Activated naive CD4-positive, alpha-beta T cell treated with anti-CD3 and anti-CD28 coated beads for 36 hours (primary cell): ENCODE data around the gene CEP104. TPM values are rescaled to one million over a fixed set of nuclear protein-coding genes. Genes with fewer than 3 reads are reported as not detected.

ENCODE experiments used
- CTCF ChIA-PET: fragments of 350-600 bp; sonication (Branson Sonifier 250); formaldehyde crosslinking; loops from one replicate; lab custom pipeline; 2021; ENCODE audit warnings: antibody characterized with exemption; lab: Charles Lee
- DNase-seq: peaks from one replicate; pipeline ENCODE4 v3.0.0-alpha.2; 2020
- H3K27ac Mint-ChIP-seq: one replicate; pipeline ENCODE4 v1.8.0; 2021; ENCODE audit warnings: mild to moderate bottlenecking, mixed read lengths
- H3K27me3 Mint-ChIP-seq: one replicate; pipeline ENCODE4 v1.8.0; 2021; ENCODE audit warnings: low read depth, mixed read lengths
- H3K36me3 Mint-ChIP-seq: one replicate; pipeline ENCODE4 v1.8.0; 2021; ENCODE audit warnings: low read depth, mixed read lengths
- H3K4me1 Mint-ChIP-seq: one replicate; pipeline ENCODE4 v1.8.0; 2021; ENCODE audit warnings: low read depth, mixed read lengths
- H3K4me3 Mint-ChIP-seq: one replicate; pipeline ENCODE4 v1.8.0; 2021; ENCODE audit warnings: mild to moderate bottlenecking, moderate library complexity, mixed read lengths
- H3K9me3 Mint-ChIP-seq: one replicate; pipeline ENCODE4 v1.8.0; 2021; ENCODE audit warnings: mixed read lengths
- intact Hi-C: fragments of 100-400 bp; cut with micrococcal nuclease; formaldehyde crosslinking; loops from one replicate; pipeline ENCODE4 v1.15.1; 2023
- total RNA-seq, 2 experiments: library from RNA; stranded (reverse); gene quantifications; one replicate each; pipeline ENCODE4 v1.2.3, GENCODE V29; 2021

CEP104 gene
- total RNA-seq, 2 experiments from 2014 or later, result 25.4 to 27.3 TPM

- Mint-ChIP-seq H3K4me1 (no peaks in the 10 kb centered on the region), H3K9me3 (peaks cover 6% of the 10 kb centered on the region), H3K27ac (no peak overlapping the region), H3K36me3 (peaks cover 34% of the 10 kb centered on the region), H3K4me3 (no peak overlapping the region), H3K27me3 (no peaks in the 10 kb centered on the region)
- DNase-seq, result no peak
- CTCF ChIA-PET, result no interaction called here
- intact Hi-C loops, result no loop called here
Observed at GRCh38 chr1:3876716-3877115, 19.7 kb upstream of the CEP104 start.

GRCh38 chr1:3874736-3875135 lies 17.7 kb upstream of the CEP104 start:
- Mint-ChIP-seq H3K9me3 (peaks cover 6% of the 10 kb centered on the region), H3K27ac (no peak overlapping the region), H3K27me3 (no peaks in the 10 kb centered on the region), H3K4me3 (no peak overlapping the region), H3K4me1 (no peaks in the 10 kb centered on the region), H3K36me3 (peaks cover 30% of the 10 kb centered on the region)
- no peak for DNase-seq
- CTCF ChIA-PET, result no interaction called here
- intact Hi-C loops, result no loop called here

- Mint-ChIP-seq H3K36me3 (peaks cover 21% of the 10 kb centered on the region), H3K27me3 (no peaks in the 10 kb centered on the region), H3K4me1 (no peaks in the 10 kb centered on the region), H3K4me3 (no peak overlapping the region), H3K9me3 (no peaks in the 10 kb centered on the region), H3K27ac (no peak overlapping the region)
- DNase-seq, result no peak
- CTCF ChIA-PET, result no interaction called here
- intact Hi-C loops, result no loop called here
Observed at GRCh38 chr1:3872546-3872945, 15.5 kb upstream of the CEP104 start.

- Mint-ChIP-seq H3K27ac (no peak overlapping the region), H3K36me3 (peaks cover 24% of the 10 kb centered on the region)
- CTCF ChIA-PET, result no interaction called here
Observed at GRCh38 chr1:3871451-3871805, 14.4 kb upstream of the CEP104 start.

GRCh38 chr1:3869751-3870301 lies 12.8 kb upstream of the CEP104 start:
- CTCF ChIA-PET, result no interaction called here
- H3K27me3 Mint-ChIP-seq, result no peaks in the 10 kb centered on the region
- no peaks in the 10 kb centered on the region for H3K4me1 Mint-ChIP-seq
- intact Hi-C loops, result no loop called here
- no peaks in the 10 kb centered on the region for H3K9me3 Mint-ChIP-seq
- no peak overlapping the region for H3K4me3 Mint-ChIP-seq
- H3K36me3 Mint-ChIP-seq, result peaks cover 16% of the 10 kb centered on the region
- no peak for DNase-seq
- H3K27ac Mint-ChIP-seq, result no peak overlapping the region

More at GRCh38 chr1:3871451-3871805, 14.4 kb upstream of the CEP104 start:
- Mint-ChIP-seq H3K4me1 (no peaks in the 10 kb centered on the region), H3K9me3 (no peaks in the 10 kb centered on the region), H3K27me3 (no peaks in the 10 kb centered on the region), H3K4me3 (no peak overlapping the region)
- DNase-seq, result no peak
- intact Hi-C loops, result no loop called here

- H3K27me3 Mint-ChIP-seq, result no peaks in the 10 kb centered on the region
Observed at GRCh38 chr1:3868464-3869006, 11.5 kb upstream of the CEP104 start.

GRCh38 chr1:3865606-3866160 lies 8.7 kb upstream of the CEP104 start:
- no peak for DNase-seq
- Mint-ChIP-seq H3K4me3 (no peak overlapping the region), H3K27ac (no peak overlapping the region), H3K36me3 (peaks cover 14% of the 10 kb centered on the region), H3K4me1 (no peaks in the 10 kb centered on the region), H3K27me3 (no peaks in the 10 kb centered on the region), H3K9me3 (no peaks in the 10 kb centered on the region)
- CTCF ChIA-PET, result no interaction called here
- intact Hi-C loops, result no loop called here

More at GRCh38 chr1:3868464-3869006, 11.5 kb upstream of the CEP104 start:
- no peak for DNase-seq
- Mint-ChIP-seq H3K4me1 (no peaks in the 10 kb centered on the region), H3K4me3 (no peak overlapping the region), H3K9me3 (no peaks in the 10 kb centered on the region), H3K36me3 (peaks cover 13% of the 10 kb centered on the region), H3K27ac (no peak overlapping the region)
- intact Hi-C loops, result no loop called here
- CTCF ChIA-PET, result no interaction called here

- H3K27me3 Mint-ChIP-seq, result no peaks in the 10 kb centered on the region
- no peak overlapping the region for H3K27ac Mint-ChIP-seq
- peaks cover 15% of the 10 kb centered on the region for H3K36me3 Mint-ChIP-seq
- no peaks in the 10 kb centered on the region for H3K9me3 Mint-ChIP-seq
- CTCF ChIA-PET, result no interaction called here
- intact Hi-C loops, result no loop called here
- H3K4me3 Mint-ChIP-seq, result no peak overlapping the region
- DNase-seq, result no peak
- H3K4me1 Mint-ChIP-seq, result no peaks in the 10 kb centered on the region
Observed at GRCh38 chr1:3864884-3865283, 7.9 kb upstream of the CEP104 start.

GRCh38 chr1:3863231-3863935 lies 6.4 kb upstream of the CEP104 start:
- Mint-ChIP-seq H3K36me3 (peaks cover 10% of the 10 kb centered on the region), H3K4me3 (no peak overlapping the region), H3K27me3 (no peaks in the 10 kb centered on the region), H3K27ac (no peak overlapping the region), H3K9me3 (no peaks in the 10 kb centered on the region), H3K4me1 (peaks cover 7% of the 10 kb centered on the region)
- CTCF ChIA-PET, result no interaction called here
- intact Hi-C loops, result no loop called here
- no peak for DNase-seq

GRCh38 chr1:3858231-3858981 lies 1.4 kb upstream of the CEP104 start:
- no peaks in the 10 kb centered on the region for H3K9me3 Mint-ChIP-seq
- CTCF ChIA-PET, result interaction anchor here (0.5 to 1.5 kb wide), 5 partner anchors 12 to 52 kb away, joined by 3 to 7 read pairs (median 5); partner anchors contain the start of gene C1orf174
- peaks cover 29% of the 10 kb centered on the region for H3K4me1 Mint-ChIP-seq
- H3K27ac Mint-ChIP-seq, result no peak overlapping the region
- peaks cover 4% of the 10 kb centered on the region for H3K36me3 Mint-ChIP-seq
- no peaks in the 10 kb centered on the region for H3K27me3 Mint-ChIP-seq
- peak; percentile 30 for DNase-seq
- peak overlapping the region; percentile 95 for H3K4me3 Mint-ChIP-seq
- intact Hi-C loops, result no loop called here

GRCh38 chr1:3857791-3858129 lies 749 bp upstream of the CEP104 start:
- Mint-ChIP-seq H3K4me1 (peaks cover 29% of the 10 kb centered on the region), H3K9me3 (no peaks in the 10 kb centered on the region), H3K4me3 (peak overlapping the region; percentile 95), H3K27ac (no peak overlapping the region), H3K36me3 (peaks cover 4% of the 10 kb centered on the region), H3K27me3 (no peaks in the 10 kb centered on the region)
- intact Hi-C loops, result loop anchor here (1.0 kb wide), 4 partner anchors 43 to 207 kb away; partner anchors contain the start of genes C1orf174, LRRC47, SMIM1 and WRAP73
- DNase-seq, result no peak
- CTCF ChIA-PET, result interaction anchor here (0.6 to 1.5 kb wide), 6 partner anchors 9 to 1493 kb away, joined by 3 to 7 read pairs (median 4); partner anchors contain the start of gene C1orf174

- intact Hi-C loops, result no loop called here
- H3K9me3 Mint-ChIP-seq, result no peaks in the 10 kb centered on the region
Observed at GRCh38 chr1:3852711-3853485, 4.1 kb downstream of the CEP104 start.

More at GRCh38 chr1:3852711-3853485, 4.1 kb downstream of the CEP104 start:
- Mint-ChIP-seq H3K4me3 (no peak overlapping the region), H3K27ac (no peak overlapping the region), H3K27me3 (no peaks in the 10 kb centered on the region), H3K36me3 (peaks cover 12% of the 10 kb centered on the region), H3K4me1 (peaks cover 18% of the 10 kb centered on the region)
- no peak for DNase-seq
- CTCF ChIA-PET, result no interaction called here
